Measurements from ENCODE around the gene LRRC8D. TPM values are rescaled to one million over a fixed set of nuclear protein-coding genes. Genes with fewer than 3 reads are reported as not detected.

Gene LRRC8D
- total RNA-seq, 1 experiment from 2014 or later, result 19.6 TPM

DNA sequence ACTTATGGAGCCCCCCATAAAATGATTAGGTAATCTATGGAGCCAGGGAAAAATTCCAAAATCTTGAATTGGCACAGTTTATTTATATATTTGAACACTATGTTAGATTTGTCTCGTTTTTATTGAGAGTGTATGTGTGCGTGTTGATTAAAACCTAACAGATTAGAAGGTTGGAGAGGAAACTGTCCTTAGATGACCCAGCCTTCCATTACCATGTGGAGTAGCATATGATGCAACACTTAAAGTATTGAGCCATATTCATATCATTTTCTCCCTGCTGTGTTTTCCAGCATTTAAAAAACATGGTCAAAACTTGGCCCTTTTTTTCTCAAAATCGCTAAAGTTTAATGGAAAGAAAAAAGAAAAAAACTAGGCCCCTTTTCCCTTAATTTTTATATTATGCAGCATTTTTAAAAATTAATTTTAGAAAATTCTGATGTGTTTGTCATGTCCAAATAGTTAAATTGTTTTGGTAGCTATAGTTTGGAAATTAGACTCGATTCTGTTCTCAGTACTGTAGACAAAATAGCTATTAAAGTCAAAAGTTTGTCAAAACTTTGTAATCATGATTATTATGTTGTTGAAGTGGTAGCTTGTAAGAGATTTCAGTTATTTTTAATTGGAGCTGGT is 2.3 kb downstream of the LRRC8D start:
- Histone ChIP-seq H3K9ac (ENCODE audit: low read length) (no peak overlapping the region), H3K4me1 (ENCODE audit: insufficient read depth, low read length) (peaks cover 25% of the 10 kb centered on the region), H3K4me3 (ENCODE audit: low read length) (0 out of 2 replicates have a peak overlapping the region, but pooled peaks have one; percentile 95), H3K27me3 (ENCODE audit: low read length) (no peaks in the 10 kb centered on the region), H3K9me3 (ENCODE audit: low read length) (no peaks in the 10 kb centered on the region), H3K9me2 (replicated peaks; ENCODE audit: low read length) (no peaks in the 10 kb centered on the region), H3K79me2 (ENCODE audit: low read length) (peaks cover 40% of the 10 kb centered on the region), H4K20me1 (ENCODE audit: low read length) (no peaks in the 10 kb centered on the region), H3K27ac (ENCODE audit: low read length) (no peak overlapping the region), H3K4me2 (ENCODE audit: low read length) (peak overlapping the region; percentile 81; the same call in 1 of the 2 replicates), H3K36me3 (ENCODE audit: low read depth, low read length) (no peaks in the 10 kb centered on the region), H2AFZ (ENCODE audit: low read length) (no peak overlapping the region), H3F3A (ENCODE audit: low read length, unreplicated experiment) (no peaks in the 10 kb centered on the region)
- DNase-seq, result no peak
- TF ChIP-seq EZH2 (IDR thresholded peaks at IDR 0.05; ENCODE audit: low read length, unreplicated experiment) (no peak), EZH2phosphoT487 (IDR thresholded peaks at IDR 0.05; ENCODE audit: borderline replicate concordance, low read length) (no peak)
- TF ChIP-seq, protein P1, sequence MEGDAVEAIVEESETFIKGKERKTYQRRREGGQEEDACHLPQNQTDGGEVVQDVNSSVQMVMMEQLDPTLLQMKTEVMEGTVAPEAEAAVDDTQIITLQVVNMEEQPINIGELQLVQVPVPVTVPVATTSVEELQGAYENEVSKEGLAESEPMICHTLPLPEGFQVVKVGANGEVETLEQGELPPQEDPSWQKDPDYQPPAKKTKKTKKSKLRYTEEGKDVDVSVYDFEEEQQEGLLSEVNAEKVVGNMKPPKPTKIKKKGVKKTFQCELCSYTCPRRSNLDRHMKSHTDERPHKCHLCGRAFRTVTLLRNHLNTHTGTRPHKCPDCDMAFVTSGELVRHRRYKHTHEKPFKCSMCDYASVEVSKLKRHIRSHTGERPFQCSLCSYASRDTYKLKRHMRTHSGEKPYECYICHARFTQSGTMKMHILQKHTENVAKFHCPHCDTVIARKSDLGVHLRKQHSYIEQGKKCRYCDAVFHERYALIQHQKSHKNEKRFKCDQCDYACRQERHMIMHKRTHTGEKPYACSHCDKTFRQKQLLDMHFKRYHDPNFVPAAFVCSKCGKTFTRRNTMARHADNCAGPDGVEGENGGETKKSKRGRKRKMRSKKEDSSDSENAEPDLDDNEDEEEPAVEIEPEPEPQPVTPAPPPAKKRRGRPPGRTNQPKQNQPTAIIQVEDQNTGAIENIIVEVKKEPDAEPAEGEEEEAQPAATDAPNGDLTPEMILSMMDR (conservative IDR thresholded peaks at IDR 0.05; ENCODE audit: low read depth, low read length), result no peak
- CTCF ChIA-PET, result interaction anchor here (0.7 kb wide), 1 partner anchor 20 kb away, joined by 7 read pairs; no protein-coding TSS in a partner anchor
- intact Hi-C loops (cut with micrococcal nuclease), result no loop called here
- BruUV-seq (replicated peaks), result no TSS peak
- no peak for ATAC-seq
- POLR2A ChIA-PET (ENCODE audit: unreplicated experiment), result no interaction called here

DNA sequence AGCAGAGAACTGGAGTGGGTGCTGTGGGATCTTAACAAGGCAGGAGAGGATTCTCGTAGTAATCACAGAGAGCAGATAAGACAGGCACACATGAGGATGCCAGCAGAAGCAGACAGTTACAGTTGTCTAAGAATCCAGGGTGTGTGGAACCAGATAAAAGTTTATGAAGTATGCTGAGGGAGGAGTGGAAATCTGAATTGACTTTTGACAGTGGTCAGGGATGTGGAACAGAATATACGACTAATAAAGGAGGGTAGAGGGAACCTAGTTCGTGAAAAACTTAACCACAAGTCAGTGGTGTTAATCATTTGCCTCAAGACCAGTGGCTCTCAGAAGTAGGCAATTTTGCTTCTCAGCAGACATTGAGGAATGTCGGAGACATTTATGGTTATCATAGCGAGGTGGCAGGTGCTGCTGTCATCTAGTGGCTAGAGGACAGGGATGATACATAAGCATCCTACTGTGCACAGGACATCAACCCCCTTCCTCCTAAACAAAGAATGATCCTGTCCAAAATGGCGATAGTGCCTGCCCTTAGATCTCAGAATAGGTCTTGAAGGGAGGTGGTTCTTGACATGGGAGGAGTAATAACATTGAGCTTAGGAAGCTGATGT is 3.0 kb downstream of the LRRC8D start:
- no peak overlapping the region for H3K27ac ChIP-seq (ENCODE audit: low read length)
- no peak overlapping the region for H3K9ac ChIP-seq (ENCODE audit: low read length)
- no peaks in the 10 kb centered on the region for H3K27me3 ChIP-seq (ENCODE audit: low read length)
- BruUV-seq (replicated peaks), result no TSS peak
- DNase-seq (no peak), ATAC-seq (no peak)
- no peak overlapping the region for H3K4me2 ChIP-seq (ENCODE audit: low read length)
- CTCF ChIA-PET, result interaction anchor here (0.7 kb wide), 1 partner anchor 20 kb away, joined by 7 read pairs; no protein-coding TSS in a partner anchor
- peaks cover 41% of the 10 kb centered on the region for H3K79me2 ChIP-seq (ENCODE audit: low read length)
- TF ChIP-seq, protein P1 (conservative IDR thresholded peaks at IDR 0.05; ENCODE audit: low read depth, low read length), result no peak
- H3K4me3 ChIP-seq (ENCODE audit: low read length), result no peak overlapping the region
- H2AFZ ChIP-seq (ENCODE audit: low read length), result no peak overlapping the region
- H3K9me3 ChIP-seq (ENCODE audit: low read length), result no peaks in the 10 kb centered on the region
- intact Hi-C loops (cut with micrococcal nuclease), result no loop called here
- H3F3A ChIP-seq (ENCODE audit: low read length, unreplicated experiment), result no peaks in the 10 kb centered on the region
- H4K20me1 ChIP-seq (ENCODE audit: low read length), result no peaks in the 10 kb centered on the region
- H3K9me2 ChIP-seq (replicated peaks; ENCODE audit: low read length), result no peaks in the 10 kb centered on the region
- POLR2A ChIA-PET (ENCODE audit: unreplicated experiment), result no interaction called here
- peaks cover 25% of the 10 kb centered on the region for H3K4me1 ChIP-seq (ENCODE audit: insufficient read depth, low read length)
- H3K36me3 ChIP-seq (ENCODE audit: low read depth, low read length), result no peaks in the 10 kb centered on the region

DNA sequence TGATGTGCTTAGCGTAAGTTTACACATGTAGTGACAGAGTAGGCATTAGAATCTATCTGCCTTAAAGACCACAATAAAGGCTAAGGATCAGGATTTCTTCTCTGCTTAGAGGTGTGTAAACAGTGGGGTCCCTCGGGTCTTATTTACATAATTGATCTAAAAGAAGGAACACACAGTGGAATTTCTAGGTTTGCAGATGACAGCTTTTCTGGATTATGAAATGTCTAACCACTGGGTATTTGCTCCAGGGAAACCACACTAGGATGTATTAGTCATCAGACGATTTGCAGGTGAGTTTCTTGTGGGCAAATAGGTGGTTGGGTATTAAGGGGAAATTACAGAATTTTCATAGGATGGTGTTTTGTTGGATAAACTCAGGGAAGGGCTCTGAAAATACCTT is 5.8 kb downstream of the LRRC8D start:
- ATAC-seq, result peak; percentile 85
- Histone ChIP-seq H3K27me3 (ENCODE audit: low read length) (no peaks in the 10 kb centered on the region), H3K9me3 (ENCODE audit: low read length) (no peaks in the 10 kb centered on the region), H3K4me2 (ENCODE audit: low read length) (peak overlapping the region; percentile 27; the same call in 1 of the 2 replicates), H3K36me3 (ENCODE audit: low read depth, low read length) (no peaks in the 10 kb centered on the region), H2AFZ (ENCODE audit: low read length) (no peak overlapping the region), H3K9ac (ENCODE audit: low read length) (no peak overlapping the region), H3K9me2 (replicated peaks; ENCODE audit: low read length) (no peaks in the 10 kb centered on the region), H3K4me3 (ENCODE audit: low read length) (no peak overlapping the region), H3K4me1 (ENCODE audit: insufficient read depth, low read length) (peaks cover 18% of the 10 kb centered on the region), H3K79me2 (ENCODE audit: low read length) (peaks cover 37% of the 10 kb centered on the region), H3K27ac (ENCODE audit: low read length) (no peak overlapping the region), H3F3A (ENCODE audit: low read length, unreplicated experiment) (no peaks in the 10 kb centered on the region), H4K20me1 (ENCODE audit: low read length) (no peaks in the 10 kb centered on the region)
- intact Hi-C loops (cut with micrococcal nuclease), result no loop called here
- TF ChIP-seq, protein P1 (conservative IDR thresholded peaks at IDR 0.05; ENCODE audit: low read depth, low read length), result no peak
- TF ChIP-seq EZH2 (IDR thresholded peaks at IDR 0.05; ENCODE audit: low read length, unreplicated experiment), result no peak
- TF ChIP-seq EZH2phosphoT487 (IDR thresholded peaks at IDR 0.05; ENCODE audit: borderline replicate concordance, low read length), result no peak
- ChIA-PET POLR2A (ENCODE audit: unreplicated experiment) (no interaction called here), CTCF (no interaction called here)
- peak; percentile 88 for DNase-seq
- no TSS peak for BruUV-seq (replicated peaks)
